ENCODE data around the gene TFDP2. TPM values are rescaled to one million over a fixed set of nuclear protein-coding genes. Genes with fewer than 3 reads are reported as not detected.

The TFDP2 gene
- total and polyA plus RNA-seq, 9 of the 15 experiments (the other 6 are each of a cell fraction or from before 2014, with no cell fraction given) = 95.6 to 179 (median 126) TPM

GRCh38 chr3:142022381-142022780, 127.0 kb downstream of the TFDP2 start (continued):
- TF ChIP-seq BRF2 (IDR thresholded peaks at IDR 0.05; ENCODE audit: borderline replicate concordance, insufficient read depth, insufficient read length) (no peak), ZFPM2 (CRISPR knock-in tag; IDR thresholded peaks at IDR 0.05) (no peak), ZNF174 (CRISPR knock-in tag; IDR thresholded peaks at IDR 0.05) (no peak), ILF3 (IDR thresholded peaks at IDR 0.05; ENCODE audit: borderline replicate concordance) (no peak; the same call in 1 of the 2 replicates), CTCFL (IDR thresholded peaks at IDR 0.05; ENCODE audit: borderline replicate concordance, insufficient read depth, low read depth, low read length, poor library complexity, severe bottlenecking) (no peak), HLTF (IDR thresholded peaks at IDR 0.05) (no peak), ZNF232 (CRISPR knock-in tag; IDR thresholded peaks at IDR 0.05) (no peak), ZBTB1 (CRISPR knock-in tag; IDR thresholded peaks at IDR 0.05; ENCODE audit: borderline replicate concordance, low read depth) (no peak), THAP7 (CRISPR knock-in tag; IDR thresholded peaks at IDR 0.05) (no peak), MAFF (IDR thresholded peaks at IDR 0.05; ENCODE audit: low read length) (no peak), SMARCB1 (IDR thresholded peaks at IDR 0.05; ENCODE audit: insufficient read length, low read depth) (no peak), SIN3B (IDR thresholded peaks at IDR 0.05; ENCODE audit: low read depth) (no peak), HSF4 (CRISPR knock-in tag; IDR thresholded peaks at IDR 0.05; ENCODE audit: borderline replicate concordance) (no peak), MAZ (CRISPR knock-in tag; conservative IDR thresholded peaks at IDR 0.05 in 1 of 2, IDR thresholded peaks at IDR 0.05 in 1 of 2) (peak; percentile 31 to 44; a peak in 2 of 4 replicates), IRF9 (tag; IDR thresholded peaks at IDR 0.05) (no peak), IRF2 (CRISPR knock-in tag; IDR thresholded peaks at IDR 0.05) (no peak), ESRRB (CRISPR knock-in tag; IDR thresholded peaks at IDR 0.05; ENCODE audit: borderline replicate concordance) (no peak), EP400 (IDR thresholded peaks at IDR 0.05) (peak; percentile 55; the same call in 1 of the 2 replicates), BACH1 (tag; IDR thresholded peaks at IDR 0.05) (peak; percentile 59; the same call in 1 of the 2 replicates), BCL6 (CRISPR knock-in tag; IDR thresholded peaks at IDR 0.05) (no peak), THRAP3 (IDR thresholded peaks at IDR 0.05; ENCODE audit: borderline replicate concordance) (no peak), ELF2 (CRISPR knock-in tag; IDR thresholded peaks at IDR 0.05) (no peak), EP300 (IDR thresholded peaks at IDR 0.05; ENCODE audit: low read length) (peak; percentile 91), NCOA2 (IDR thresholded peaks at IDR 0.05; ENCODE audit: partially characterized antibody in 2 of 2) (peak in 1 of 2 experiments; percentile 37), L3MBTL2 (IDR thresholded peaks at IDR 0.05) (peak; percentile 31; the same call in 1 of the 2 replicates), ZFP1 (CRISPR knock-in tag; IDR thresholded peaks at IDR 0.05) (no peak)

All from K562 (cell line).